ENCODE results near the gene MORC1.

MORC1 gene

GRCh38 chr3:108914774-108915641, 202.9 kb downstream of the MORC1 start:
- DNase-seq = peak; percentile 36

- no peak for DNase-seq
Observed at GRCh38 chr3:108909799-108910198, 208.1 kb downstream of the MORC1 start.

Data from DMS79 treated with DMSO at 0.1 percent for 48 hours (cell line).